ENCODE results near the gene TBX15. TPM values are rescaled to one million over a fixed set of nuclear protein-coding genes. Genes with fewer than 3 reads are reported as not detected.

Gene TBX15
- total RNA-seq, 4 donors from 2014 or later: 0.21 to 0.62 TPM; not detected in 2

DNA sequence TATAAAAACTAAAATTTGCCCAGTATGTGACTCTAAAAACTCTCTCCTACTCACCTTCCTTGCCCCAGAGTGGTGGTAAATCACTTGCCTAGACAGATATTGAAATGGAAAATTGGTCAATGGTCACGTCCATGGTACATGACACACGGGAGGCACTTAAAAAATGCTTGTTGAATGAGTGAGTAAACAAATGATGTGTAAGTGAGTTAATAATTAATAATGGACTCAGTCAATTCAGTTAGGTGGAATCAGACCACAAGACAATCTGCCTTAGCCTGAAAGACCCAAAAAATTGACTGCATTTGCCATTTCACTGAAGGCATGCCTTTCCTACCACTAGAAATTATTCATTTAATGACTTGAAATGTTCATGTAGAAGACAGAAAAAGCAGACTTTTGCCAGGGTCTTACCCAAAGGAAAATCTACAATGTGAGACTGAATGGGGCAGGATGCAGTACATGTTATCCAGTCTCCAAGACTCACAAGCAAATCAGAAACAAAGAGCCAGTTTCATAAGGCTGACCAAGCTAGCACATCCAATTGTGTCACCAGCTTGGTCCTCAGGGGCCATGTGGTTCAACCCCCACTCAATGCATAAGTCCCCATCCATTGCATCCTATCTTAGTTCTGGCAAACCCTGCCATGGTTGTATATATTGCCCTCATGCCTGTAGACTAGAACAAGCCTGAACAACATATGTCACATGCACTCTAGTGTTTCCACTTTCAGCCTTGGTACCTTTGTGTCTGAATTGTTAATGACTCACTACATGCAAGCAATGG lies 73.6 kb downstream of the TBX15 start:
- Histone ChIP-seq H3K27ac (no peak overlapping the region), H3K27me3 (no peaks in the 10 kb centered on the region), H3K36me3 (no peaks in the 10 kb centered on the region), H3K4me3 (no peak overlapping the region), H3K9me3 (no peaks in the 10 kb centered on the region), H3K4me1 (no peaks in the 10 kb centered on the region)
- intact Hi-C loops (cut with DNase I; ENCODE audit: low total_unique reads): no loop called here
- TF ChIP-seq POLR2A (IDR thresholded peaks at IDR 0.05): no peak
- TF ChIP-seq, protein P1, sequence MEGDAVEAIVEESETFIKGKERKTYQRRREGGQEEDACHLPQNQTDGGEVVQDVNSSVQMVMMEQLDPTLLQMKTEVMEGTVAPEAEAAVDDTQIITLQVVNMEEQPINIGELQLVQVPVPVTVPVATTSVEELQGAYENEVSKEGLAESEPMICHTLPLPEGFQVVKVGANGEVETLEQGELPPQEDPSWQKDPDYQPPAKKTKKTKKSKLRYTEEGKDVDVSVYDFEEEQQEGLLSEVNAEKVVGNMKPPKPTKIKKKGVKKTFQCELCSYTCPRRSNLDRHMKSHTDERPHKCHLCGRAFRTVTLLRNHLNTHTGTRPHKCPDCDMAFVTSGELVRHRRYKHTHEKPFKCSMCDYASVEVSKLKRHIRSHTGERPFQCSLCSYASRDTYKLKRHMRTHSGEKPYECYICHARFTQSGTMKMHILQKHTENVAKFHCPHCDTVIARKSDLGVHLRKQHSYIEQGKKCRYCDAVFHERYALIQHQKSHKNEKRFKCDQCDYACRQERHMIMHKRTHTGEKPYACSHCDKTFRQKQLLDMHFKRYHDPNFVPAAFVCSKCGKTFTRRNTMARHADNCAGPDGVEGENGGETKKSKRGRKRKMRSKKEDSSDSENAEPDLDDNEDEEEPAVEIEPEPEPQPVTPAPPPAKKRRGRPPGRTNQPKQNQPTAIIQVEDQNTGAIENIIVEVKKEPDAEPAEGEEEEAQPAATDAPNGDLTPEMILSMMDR (IDR thresholded peaks at IDR 0.05): no peak
- no peak for DNase-seq

DNA sequence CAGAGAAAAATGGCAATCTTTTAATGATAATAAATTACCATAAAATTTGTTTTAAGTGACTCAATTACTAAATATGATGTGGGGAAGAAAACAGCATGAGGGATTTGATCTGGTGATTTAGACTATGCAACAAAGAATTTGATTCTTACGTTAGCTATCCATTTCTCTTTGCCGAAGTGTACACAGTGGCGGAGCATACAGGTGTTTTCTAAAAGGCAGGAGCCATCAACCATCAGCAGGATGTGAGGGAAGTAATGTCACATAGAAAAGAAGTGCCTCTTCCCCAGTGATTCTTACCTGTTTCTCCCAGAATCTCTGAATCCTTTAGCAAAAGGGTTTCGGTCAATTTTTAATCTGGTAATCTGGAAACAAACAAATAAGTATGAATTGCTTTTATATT lies 74.3 kb downstream of the TBX15 start:
- no peak overlapping the region for H3K4me3 ChIP-seq

DNA sequence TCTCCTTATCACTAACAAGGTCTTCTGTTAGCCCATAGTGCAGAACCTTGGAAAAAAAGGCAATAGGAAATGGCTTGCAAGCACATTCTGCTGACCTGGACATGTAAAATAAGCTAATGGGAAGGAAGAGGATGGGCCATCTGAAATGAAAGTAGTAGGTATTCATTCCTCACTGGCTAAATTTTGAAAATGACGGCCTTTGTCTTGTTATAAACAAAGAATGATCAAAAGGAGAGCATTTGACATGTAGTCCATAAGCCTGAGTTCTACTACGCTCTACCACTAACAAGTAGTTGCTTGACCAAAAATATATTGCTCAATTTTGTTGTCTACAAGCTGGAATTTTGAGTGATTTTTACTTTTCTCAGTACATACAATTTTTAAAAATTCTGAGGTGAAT lies 75.6 kb downstream of the TBX15 start:
- intact Hi-C loops (cut with DNase I; ENCODE audit: low total_unique reads): no loop called here
- Histone ChIP-seq H3K27me3 (no peaks in the 10 kb centered on the region), H3K36me3 (no peaks in the 10 kb centered on the region), H3K4me1 (no peaks in the 10 kb centered on the region), H3K4me3 (no peak overlapping the region), H3K27ac (no peak overlapping the region), H3K9me3 (no peaks in the 10 kb centered on the region)
- DNase-seq: no peak
- TF ChIP-seq POLR2A (IDR thresholded peaks at IDR 0.05): no peak
- TF ChIP-seq, protein P1 (IDR thresholded peaks at IDR 0.05): no peak

More for the DNA sequence above, 74.3 kb downstream of the TBX15 start:
- no peak for TF ChIP-seq POLR2A (IDR thresholded peaks at IDR 0.05)
- TF ChIP-seq, protein P1 (IDR thresholded peaks at IDR 0.05): no peak
- no peak for DNase-seq
- no peaks in the 10 kb centered on the region for H3K9me3 ChIP-seq
- no peaks in the 10 kb centered on the region for H3K4me1 ChIP-seq
- H3K36me3 ChIP-seq: no peaks in the 10 kb centered on the region
- no peaks in the 10 kb centered on the region for H3K27me3 ChIP-seq
- intact Hi-C loops (cut with DNase I; ENCODE audit: low total_unique reads): no loop called here
- no peak overlapping the region for H3K27ac ChIP-seq

DNA sequence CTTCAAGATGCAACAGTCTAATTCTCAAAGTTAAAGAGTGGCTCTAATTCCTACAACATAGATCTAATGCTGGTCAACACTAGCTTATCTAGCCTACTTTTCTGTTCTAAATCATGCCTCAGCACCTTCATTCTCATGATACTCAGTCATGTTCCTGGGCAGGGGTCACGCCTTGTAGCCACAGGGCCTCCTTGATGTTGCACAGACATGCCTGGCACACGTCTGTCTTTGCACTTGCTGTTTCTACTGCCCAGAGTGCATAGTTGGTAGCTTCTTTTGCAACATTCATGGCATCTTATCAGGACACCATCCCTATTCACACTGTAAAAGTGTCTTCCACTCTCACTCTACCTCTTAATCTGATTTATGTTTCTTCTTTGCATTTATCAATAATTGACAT lies 76.6 kb downstream of the TBX15 start:
- TF ChIP-seq, protein P1 (IDR thresholded peaks at IDR 0.05): no peak
- no peak for TF ChIP-seq POLR2A (IDR thresholded peaks at IDR 0.05)
- H3K9me3 ChIP-seq: no peaks in the 10 kb centered on the region
- H3K4me3 ChIP-seq: no peak overlapping the region
- intact Hi-C loops (cut with DNase I; ENCODE audit: low total_unique reads): no loop called here
- no peak overlapping the region for H3K27ac ChIP-seq
- H3K4me1 ChIP-seq: no peaks in the 10 kb centered on the region
- H3K36me3 ChIP-seq: no peaks in the 10 kb centered on the region
- DNase-seq: no peak
- H3K27me3 ChIP-seq: no peaks in the 10 kb centered on the region

DNA sequence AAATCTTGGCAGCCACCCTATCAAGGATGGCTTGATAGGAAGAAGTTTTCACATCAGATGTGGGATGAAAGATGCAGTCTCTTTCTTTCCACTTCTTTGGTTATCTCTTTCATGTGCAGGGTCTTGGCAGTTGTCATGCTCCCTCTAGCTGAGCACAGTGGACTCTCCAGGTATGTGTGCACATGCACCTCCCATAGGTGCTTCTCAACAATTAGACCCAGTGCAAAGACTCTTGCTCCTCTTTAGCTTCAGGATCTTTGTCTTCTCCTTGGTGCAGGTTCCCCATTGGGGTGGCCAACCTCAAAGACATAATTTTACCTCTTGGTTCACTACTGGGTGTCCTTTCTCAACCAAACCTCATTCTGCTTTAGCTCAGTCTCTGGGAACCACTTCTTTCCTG lies 80.7 kb downstream of the TBX15 start:
- intact Hi-C loops (cut with DNase I; ENCODE audit: low total_unique reads): no loop called here
- DNase-seq: no peak
- Histone ChIP-seq H3K27me3 (no peaks in the 10 kb centered on the region), H3K36me3 (no peaks in the 10 kb centered on the region), H3K9me3 (no peaks in the 10 kb centered on the region), H3K4me3 (no peak overlapping the region), H3K4me1 (no peaks in the 10 kb centered on the region), H3K27ac (no peak overlapping the region)
- no peak for TF ChIP-seq POLR2A (IDR thresholded peaks at IDR 0.05)
- TF ChIP-seq, protein P1 (IDR thresholded peaks at IDR 0.05): no peak
